Endothelial cell (in vitro differentiated cells): Measurements from ENCODE around the gene MIPEP. TPM values are rescaled to one million over a fixed set of nuclear protein-coding genes. Genes with fewer than 3 reads are reported as not detected.

ENCODE experiments used
- DNase-seq: peaks from one replicate; pipeline ENCODE4 v3.0.0; 2021; ENCODE audit warnings: low spot score
- H3K27ac Mint-ChIP-seq: one replicate; pipeline ENCODE4 v1.8.0; 2021; ENCODE audit warnings: mixed read lengths, inconsistent platforms; ENCODE audit not compliant: unreplicated experiment
- H3K27me3 Mint-ChIP-seq: one replicate; pipeline ENCODE4 v1.8.0; 2021; ENCODE audit warnings: mild to moderate bottlenecking, moderate library complexity, mixed read lengths, inconsistent platforms; ENCODE audit not compliant: unreplicated experiment
- H3K36me3 Mint-ChIP-seq: one replicate; pipeline ENCODE4 v1.8.0; 2021; ENCODE audit warnings: mild to moderate bottlenecking, low read depth, mixed read lengths, inconsistent platforms; ENCODE audit not compliant: unreplicated experiment
- H3K4me1 Mint-ChIP-seq: one replicate; pipeline ENCODE4 v1.8.0; 2021; ENCODE audit warnings: mild to moderate bottlenecking, mixed read lengths, inconsistent platforms; ENCODE audit not compliant: unreplicated experiment
- H3K4me3 Mint-ChIP-seq: one replicate; pipeline ENCODE4 v1.8.0; 2021; ENCODE audit warnings: mild to moderate bottlenecking, mixed read lengths, inconsistent platforms; ENCODE audit not compliant: unreplicated experiment
- H3K9me3 Mint-ChIP-seq: one replicate; pipeline ENCODE4 v1.8.0; 2021; ENCODE audit warnings: mixed read lengths, inconsistent platforms; ENCODE audit not compliant: unreplicated experiment
- CTCF ChIP-seq: fragments of 200-600 bp; sonication (generic); IDR thresholded peaks from one replicate; pipeline ENCODE4 v1.5.0; 2021; ENCODE audit warnings: antibody characterized with exemption; ENCODE audit not compliant: unreplicated experiment
- total RNA-seq: library from RNA; stranded (reverse); fragmentation: NEBNext Ultra II Directional; extraction: Animal tissue kit (Norgen Biotek cat#: 25700); gene quantifications from one replicate; pipeline ENCODE4 v1.2.1, GENCODE V29; 2021; ENCODE audit not compliant: unreplicated experiment

The MIPEP gene
- total RNA-seq, 1 donor from 2014 or later = 8.8 TPM

DNA sequence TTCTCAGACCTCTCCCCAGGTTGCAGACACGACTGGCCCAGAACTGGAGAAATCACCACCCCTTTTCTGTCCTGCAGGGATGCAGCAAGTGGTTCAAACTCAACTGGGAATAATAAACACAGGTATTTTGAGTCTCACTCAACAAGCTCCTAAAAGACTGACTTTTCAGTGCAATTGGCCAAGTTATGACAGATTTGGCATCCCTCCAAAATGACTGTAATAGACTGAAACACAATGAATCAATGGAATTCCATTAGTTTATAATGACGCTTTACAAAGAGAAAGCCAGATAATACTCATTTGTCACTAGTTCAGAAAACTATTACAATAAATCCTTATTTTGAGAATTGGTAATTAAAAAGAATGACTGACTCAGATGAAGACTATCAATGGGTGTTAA lies 38.1 kb downstream of the MIPEP start:
- no peak for DNase-seq
- no peaks in the 10 kb centered on the region for H3K36me3 Mint-ChIP-seq
- H3K9me3 Mint-ChIP-seq = no peaks in the 10 kb centered on the region
- peaks cover 2% of the 10 kb centered on the region for H3K27me3 Mint-ChIP-seq
- TF ChIP-seq CTCF = no peak
- no peak overlapping the region for H3K4me3 Mint-ChIP-seq
- no peak overlapping the region for H3K27ac Mint-ChIP-seq
- H3K4me1 Mint-ChIP-seq = peaks cover 18% of the 10 kb centered on the region

DNA sequence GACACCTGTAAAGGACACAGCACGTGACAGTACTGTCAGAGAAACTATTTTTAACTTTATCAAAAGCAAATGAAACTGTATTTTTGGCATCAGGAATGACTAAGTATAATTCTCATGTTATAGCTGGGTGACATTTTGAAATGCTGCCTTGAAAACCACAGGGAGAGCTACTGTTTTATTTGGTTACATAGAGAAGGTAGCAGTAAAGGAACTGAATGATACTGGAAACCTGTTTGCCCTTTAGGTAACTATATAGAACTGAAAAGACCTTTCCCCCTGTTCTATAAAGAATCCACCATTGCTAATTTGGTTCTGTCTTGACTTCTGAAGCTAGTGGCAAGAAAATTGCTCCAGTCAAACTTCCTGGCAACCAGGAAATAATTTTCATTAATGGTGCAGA lies 39.1 kb downstream of the MIPEP start:
- no peaks in the 10 kb centered on the region for H3K36me3 Mint-ChIP-seq
- H3K9me3 Mint-ChIP-seq = no peaks in the 10 kb centered on the region
- H3K27me3 Mint-ChIP-seq = peaks cover 2% of the 10 kb centered on the region
- peaks cover 16% of the 10 kb centered on the region for H3K4me1 Mint-ChIP-seq
- no peak overlapping the region for H3K4me3 Mint-ChIP-seq
- H3K27ac Mint-ChIP-seq = no peak overlapping the region
- no peak for TF ChIP-seq CTCF
- no peak for DNase-seq

DNA sequence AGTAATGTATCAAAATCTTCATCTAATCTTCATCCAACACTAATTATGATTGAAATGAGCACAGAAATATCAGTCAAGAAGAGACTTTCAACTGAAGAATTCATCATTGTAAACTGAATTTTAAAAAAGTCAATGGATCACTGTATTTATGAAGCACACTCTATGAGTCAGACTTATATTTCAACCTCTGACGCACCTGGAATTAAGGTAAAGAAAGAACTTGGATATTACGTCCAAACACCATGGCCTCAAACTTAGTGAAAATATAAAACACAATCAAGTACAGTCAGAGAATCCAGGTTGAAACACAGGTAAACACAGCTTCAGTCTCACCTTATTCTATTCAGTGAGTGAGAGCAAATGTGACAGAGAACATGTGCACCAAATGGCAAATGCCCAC lies 39.5 kb downstream of the MIPEP start:
- Mint-ChIP-seq H3K27ac (no peak overlapping the region), H3K27me3 (peaks cover 2% of the 10 kb centered on the region)
- no peak for DNase-seq

DNA sequence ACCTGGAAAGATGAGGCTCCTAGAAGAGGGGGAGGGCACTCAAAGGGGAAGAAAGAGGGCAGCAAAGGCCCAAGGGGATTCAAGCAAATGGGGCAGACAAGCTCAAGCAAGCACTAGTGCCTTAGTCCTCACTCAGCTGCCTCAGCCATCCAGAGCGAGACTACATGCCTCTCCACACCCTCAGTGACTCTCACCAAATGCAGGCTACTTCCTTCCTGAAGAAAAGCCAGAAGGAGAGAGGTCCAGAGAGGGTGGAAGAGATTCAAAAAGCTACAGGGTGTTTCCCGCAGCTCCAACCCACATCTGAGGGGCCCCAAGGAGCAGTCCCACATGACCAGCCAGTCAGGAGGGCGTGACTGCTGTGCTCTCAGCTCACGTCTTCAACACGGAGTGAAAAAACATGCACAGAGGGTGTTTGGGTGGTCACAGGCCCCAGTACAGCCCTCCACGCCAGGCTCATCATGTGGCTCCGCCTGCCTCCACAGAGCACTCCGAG lies 40.5 kb downstream of the MIPEP start:
- no peak overlapping the region for H3K27ac Mint-ChIP-seq
- H3K36me3 Mint-ChIP-seq = no peaks in the 10 kb centered on the region
- no peak overlapping the region for H3K4me3 Mint-ChIP-seq
- no peak for TF ChIP-seq CTCF
- peaks cover 2% of the 10 kb centered on the region for H3K27me3 Mint-ChIP-seq
- peaks cover 16% of the 10 kb centered on the region for H3K4me1 Mint-ChIP-seq
- no peak for DNase-seq
- no peaks in the 10 kb centered on the region for H3K9me3 Mint-ChIP-seq

More for the DNA sequence above, 39.5 kb downstream of the MIPEP start:
- TF ChIP-seq CTCF = no peak
- H3K36me3 Mint-ChIP-seq = no peaks in the 10 kb centered on the region
- peaks cover 16% of the 10 kb centered on the region for H3K4me1 Mint-ChIP-seq
- no peak overlapping the region for H3K4me3 Mint-ChIP-seq
- H3K9me3 Mint-ChIP-seq = no peaks in the 10 kb centered on the region

DNA sequence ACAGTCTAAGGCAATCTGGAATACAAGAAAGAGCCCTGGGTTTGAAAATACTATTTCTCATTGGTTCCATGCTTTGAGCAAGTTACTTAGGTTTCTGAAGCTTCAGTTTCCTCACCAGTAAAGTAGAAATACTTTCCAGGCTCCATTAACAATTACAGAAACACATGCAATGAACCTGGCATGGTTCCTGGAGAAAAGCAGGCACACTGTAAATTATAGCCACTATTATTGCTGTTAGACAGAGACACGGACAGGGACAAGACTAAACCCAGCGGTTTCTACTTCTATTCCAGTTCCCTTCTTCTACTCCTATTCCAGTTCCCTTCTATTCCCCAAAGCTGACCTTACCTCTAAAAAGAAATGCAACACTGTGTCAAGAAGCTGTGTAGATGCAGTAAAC lies 41.2 kb downstream of the MIPEP start:
- Mint-ChIP-seq H3K36me3 (no peaks in the 10 kb centered on the region), H3K4me3 (no peak overlapping the region), H3K9me3 (no peaks in the 10 kb centered on the region), H3K27me3 (peaks cover 2% of the 10 kb centered on the region), H3K4me1 (peaks cover 16% of the 10 kb centered on the region), H3K27ac (no peak overlapping the region)
- TF ChIP-seq CTCF = no peak
- no peak for DNase-seq
